ENCODE data around the gene ADAMTSL2.

The ADAMTSL2 gene

DNA sequence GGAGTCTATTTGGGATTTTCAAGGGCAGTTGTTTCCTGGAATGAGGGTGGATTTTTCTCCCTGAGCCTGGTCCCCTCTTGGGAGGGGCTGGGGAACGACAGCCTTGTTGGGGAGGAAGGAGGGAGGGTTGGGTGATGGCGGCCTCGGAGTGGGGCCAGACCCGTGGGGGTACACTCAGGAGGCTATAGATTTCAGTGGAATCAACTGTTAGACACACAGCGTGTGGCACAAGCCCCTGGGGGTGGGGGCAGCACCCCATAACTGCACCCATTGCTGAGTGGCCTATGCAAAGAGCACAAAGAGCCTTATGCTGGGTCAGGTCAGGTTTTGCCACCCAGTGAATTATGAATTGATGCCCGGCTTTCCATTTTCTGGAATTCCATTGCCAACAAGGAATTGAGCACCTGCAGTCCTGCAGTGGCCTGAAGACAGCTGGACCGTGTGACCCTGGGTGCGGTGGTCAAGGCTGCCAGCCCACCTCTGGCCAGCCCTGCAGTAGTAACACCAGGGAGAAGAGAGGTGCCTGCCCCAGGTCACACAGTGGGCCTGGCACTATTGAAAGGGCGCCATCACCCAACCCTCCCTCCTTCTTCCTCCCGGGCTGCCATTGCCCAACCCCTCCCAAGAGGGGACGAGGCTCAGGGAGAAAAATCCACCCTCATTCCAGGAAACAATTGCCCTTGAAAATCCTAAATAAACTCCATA lies 18.1 kb upstream of the ADAMTSL2 start:
- Histone ChIP-seq H3K27me3 (ENCODE audit: control insufficient read depth, insufficient read depth, low read length) (no peaks in the 10 kb centered on the region), H3K9ac (ENCODE audit: low read length) (no peak overlapping the region), H3K36me3 (ENCODE audit: control insufficient read depth, insufficient read depth, low read length) (no peaks in the 10 kb centered on the region), H3K27ac (ENCODE audit: low read depth, low read length) (no peak overlapping the region), H3K4me1 (ENCODE audit: control insufficient read depth, insufficient read depth, low read length) (no peaks in the 10 kb centered on the region), H3K4me3 (ENCODE audit: low read length) (no peak overlapping the region)

DNA sequence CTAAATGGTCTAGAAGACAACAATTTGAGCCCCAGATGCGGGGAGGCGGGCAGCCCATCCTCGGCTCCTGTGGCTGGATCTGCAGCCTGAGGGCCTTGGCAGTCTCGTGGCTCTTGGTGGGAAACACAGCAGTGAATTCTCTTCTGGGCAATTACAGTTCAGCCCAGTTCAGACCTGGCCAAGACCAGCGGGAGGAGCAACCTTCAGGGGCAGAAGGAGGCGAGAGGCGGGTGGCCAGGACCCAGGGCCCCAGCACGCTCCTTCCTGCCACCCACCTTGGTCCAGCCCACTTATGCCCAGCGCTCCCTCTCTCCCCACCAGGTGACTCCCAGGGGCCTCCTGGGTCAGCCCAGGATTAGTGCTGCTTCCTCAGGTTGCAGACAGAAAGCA lies 17.5 kb upstream of the ADAMTSL2 start:
- Histone ChIP-seq H3K4me3 (ENCODE audit: low read length) (no peak overlapping the region), H3K27me3 (ENCODE audit: control insufficient read depth, insufficient read depth, low read length) (no peaks in the 10 kb centered on the region), H3K9ac (ENCODE audit: low read length) (no peak overlapping the region), H3K36me3 (ENCODE audit: control insufficient read depth, insufficient read depth, low read length) (no peaks in the 10 kb centered on the region), H3K27ac (ENCODE audit: low read depth, low read length) (no peak overlapping the region), H3K4me1 (ENCODE audit: control insufficient read depth, insufficient read depth, low read length) (no peaks in the 10 kb centered on the region)

DNA sequence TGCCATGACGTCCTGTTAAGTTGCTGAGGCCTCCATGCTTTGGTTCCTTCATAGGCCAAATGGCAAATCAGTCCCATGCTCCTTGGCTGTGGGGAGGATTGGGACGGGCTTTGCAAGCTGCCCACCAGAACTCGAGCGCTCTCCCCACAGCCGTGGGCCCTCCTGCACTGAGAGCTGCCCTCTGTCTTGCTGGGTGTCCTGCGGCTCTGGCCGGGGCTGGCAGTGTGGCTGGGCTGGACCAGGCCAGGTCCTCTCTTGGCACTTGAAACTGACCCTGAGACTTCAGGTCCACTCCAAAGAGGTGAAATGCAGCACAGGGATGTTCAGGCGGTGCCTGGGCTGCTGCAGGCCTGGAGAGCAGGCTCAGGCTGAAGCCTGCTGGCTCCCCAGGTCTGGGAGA lies 16.8 kb upstream of the ADAMTSL2 start:
- Histone ChIP-seq H3K9ac (ENCODE audit: low read length) (no peak overlapping the region), H3K27ac (ENCODE audit: low read depth, low read length) (no peak overlapping the region), H3K4me1 (ENCODE audit: control insufficient read depth, insufficient read depth, low read length) (no peaks in the 10 kb centered on the region), H3K27me3 (ENCODE audit: control insufficient read depth, insufficient read depth, low read length) (no peaks in the 10 kb centered on the region), H3K36me3 (ENCODE audit: control insufficient read depth, insufficient read depth, low read length) (no peaks in the 10 kb centered on the region), H3K4me3 (ENCODE audit: low read length) (no peak overlapping the region)

DNA sequence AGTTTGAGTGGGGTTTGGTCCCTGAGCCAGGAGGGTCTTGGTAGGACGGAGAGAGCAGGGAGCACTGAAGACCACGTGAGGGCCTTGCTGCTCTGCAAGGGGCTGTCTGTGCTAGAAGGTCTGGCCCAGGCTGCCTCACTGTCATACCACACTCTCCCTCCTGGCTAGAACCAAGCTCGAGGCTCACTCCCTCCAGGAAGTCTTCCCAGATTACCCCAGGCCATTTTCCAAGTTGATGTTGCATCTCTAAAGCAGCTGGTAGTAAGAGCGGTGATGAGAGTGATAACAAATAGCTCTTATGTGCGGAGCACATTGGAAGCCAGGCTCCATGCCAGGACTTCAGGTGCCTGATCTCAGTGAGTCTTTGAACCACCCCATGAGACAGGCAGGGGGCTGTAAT lies 16.3 kb upstream of the ADAMTSL2 start:
- no peaks in the 10 kb centered on the region for H3K4me1 ChIP-seq (ENCODE audit: control insufficient read depth, insufficient read depth, low read length)
- no peak overlapping the region for H3K9ac ChIP-seq (ENCODE audit: low read length)
- no peaks in the 10 kb centered on the region for H3K27me3 ChIP-seq (ENCODE audit: control insufficient read depth, insufficient read depth, low read length)
- H3K36me3 ChIP-seq (ENCODE audit: control insufficient read depth, insufficient read depth, low read length): no peaks in the 10 kb centered on the region
- no peak overlapping the region for H3K4me3 ChIP-seq (ENCODE audit: low read length)
- no peak overlapping the region for H3K27ac ChIP-seq (ENCODE audit: low read depth, low read length)

DNA sequence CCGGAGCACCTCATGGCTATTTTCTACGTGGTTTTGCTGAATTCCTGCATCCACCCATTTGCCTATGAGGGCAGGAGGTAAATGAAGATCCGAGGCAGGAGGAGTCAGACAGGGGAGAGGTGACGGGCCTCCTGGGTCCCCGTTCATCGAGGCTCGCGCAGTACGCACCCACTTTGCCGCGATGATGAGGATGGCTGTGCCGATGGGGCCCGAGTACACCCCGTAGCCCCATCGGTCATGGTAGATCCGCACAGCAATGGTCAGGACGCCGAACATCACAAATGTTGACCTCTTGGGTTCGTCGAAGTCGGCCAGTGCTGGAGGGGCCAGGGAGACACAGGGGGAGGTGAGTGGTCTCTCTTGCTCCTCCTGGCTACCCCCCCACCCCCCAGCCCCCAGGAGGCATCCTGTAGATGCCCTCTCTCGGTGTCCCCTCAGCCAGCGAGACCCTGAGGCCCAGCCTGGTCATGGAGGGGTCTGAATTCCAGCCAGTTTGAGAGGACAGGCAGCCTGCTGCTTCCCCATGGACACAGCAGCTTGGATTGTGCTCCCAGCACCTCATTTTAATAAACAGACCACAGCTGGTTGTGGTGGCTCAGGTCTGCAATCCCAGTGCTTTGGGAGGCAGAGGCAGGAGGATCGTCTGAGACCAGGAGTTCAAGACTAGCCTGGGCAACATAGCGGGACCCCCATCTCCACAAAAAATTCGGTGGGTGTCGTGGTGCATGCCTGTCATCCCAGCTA lies 15.6 kb upstream of the ADAMTSL2 start:
- no peaks in the 10 kb centered on the region for H3K36me3 ChIP-seq (ENCODE audit: control insufficient read depth, insufficient read depth, low read length)
- no peaks in the 10 kb centered on the region for H3K4me1 ChIP-seq (ENCODE audit: control insufficient read depth, insufficient read depth, low read length)
- no peak overlapping the region for H3K9ac ChIP-seq (ENCODE audit: low read length)
- H3K27me3 ChIP-seq (ENCODE audit: control insufficient read depth, insufficient read depth, low read length): no peaks in the 10 kb centered on the region
- H3K27ac ChIP-seq (ENCODE audit: low read depth, low read length): no peak overlapping the region
- no peak overlapping the region for H3K4me3 ChIP-seq (ENCODE audit: low read length)

DNA sequence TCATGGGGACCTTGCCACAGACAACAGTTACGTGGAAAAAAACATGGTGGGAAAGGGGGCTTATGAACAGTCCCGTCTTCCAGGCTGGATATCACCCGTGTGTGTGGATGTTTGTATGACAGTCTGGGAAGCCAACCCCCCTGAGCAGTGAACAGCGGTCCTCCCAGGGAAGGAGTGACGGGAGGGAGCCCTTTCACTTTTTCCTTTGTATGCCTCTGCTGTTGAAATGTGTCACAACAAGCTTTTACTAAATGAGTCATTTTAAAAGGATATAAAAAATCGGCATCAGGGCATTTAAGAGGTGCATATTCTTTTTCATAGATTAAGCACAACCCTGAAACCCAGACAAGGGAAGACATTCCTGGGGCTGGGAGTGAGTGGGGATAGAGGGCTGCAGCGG lies 14.8 kb upstream of the ADAMTSL2 start:
- no peak overlapping the region for H3K4me3 ChIP-seq (ENCODE audit: low read length)
- H3K27ac ChIP-seq (ENCODE audit: low read depth, low read length): no peak overlapping the region
- no peaks in the 10 kb centered on the region for H3K36me3 ChIP-seq (ENCODE audit: control insufficient read depth, insufficient read depth, low read length)
- H3K9ac ChIP-seq (ENCODE audit: low read length): no peak overlapping the region
- no peaks in the 10 kb centered on the region for H3K4me1 ChIP-seq (ENCODE audit: control insufficient read depth, insufficient read depth, low read length)
- H3K27me3 ChIP-seq (ENCODE audit: control insufficient read depth, insufficient read depth, low read length): no peaks in the 10 kb centered on the region

DNA sequence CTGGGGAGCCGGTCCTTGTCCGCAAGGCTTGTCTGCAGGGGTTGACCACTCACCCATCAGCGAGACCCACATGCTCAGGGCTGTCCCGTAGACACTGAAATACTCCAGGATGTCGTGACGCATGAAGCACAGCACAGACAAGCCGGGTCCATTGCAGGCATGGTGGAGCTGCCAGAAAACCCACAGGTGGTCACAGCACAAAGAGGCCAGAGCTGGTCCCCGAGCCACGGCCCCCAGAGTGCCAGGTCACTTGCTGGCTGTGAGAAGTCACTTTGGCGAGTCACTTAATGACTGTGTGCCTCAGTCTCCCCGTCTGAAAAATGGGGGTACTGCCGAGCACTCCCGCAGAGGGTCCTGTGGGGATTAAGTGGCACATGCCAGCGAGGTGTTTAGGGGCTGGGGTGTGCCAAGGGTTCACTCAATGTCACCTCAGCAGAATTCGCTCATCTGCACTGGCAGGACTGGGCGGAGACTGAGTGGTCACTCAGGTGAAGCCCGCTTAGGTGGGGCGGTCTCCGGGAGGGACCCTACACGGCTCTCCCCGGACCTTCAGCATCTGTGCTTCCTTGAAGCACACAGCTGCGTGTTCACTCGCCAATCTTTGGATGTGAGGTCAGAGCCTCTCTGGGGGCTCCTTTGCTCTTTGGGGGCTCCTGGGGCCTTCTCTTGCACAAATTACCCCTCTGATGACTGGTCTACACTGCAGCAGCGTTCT lies 14.2 kb upstream of the ADAMTSL2 start:
- Histone ChIP-seq H3K4me3 (ENCODE audit: low read length) (no peak overlapping the region), H3K9ac (ENCODE audit: low read length) (no peak overlapping the region), H3K4me1 (ENCODE audit: control insufficient read depth, insufficient read depth, low read length) (no peaks in the 10 kb centered on the region), H3K36me3 (ENCODE audit: control insufficient read depth, insufficient read depth, low read length) (no peaks in the 10 kb centered on the region), H3K27ac (ENCODE audit: low read depth, low read length) (no peak overlapping the region), H3K27me3 (ENCODE audit: control insufficient read depth, insufficient read depth, low read length) (no peaks in the 10 kb centered on the region)

DNA sequence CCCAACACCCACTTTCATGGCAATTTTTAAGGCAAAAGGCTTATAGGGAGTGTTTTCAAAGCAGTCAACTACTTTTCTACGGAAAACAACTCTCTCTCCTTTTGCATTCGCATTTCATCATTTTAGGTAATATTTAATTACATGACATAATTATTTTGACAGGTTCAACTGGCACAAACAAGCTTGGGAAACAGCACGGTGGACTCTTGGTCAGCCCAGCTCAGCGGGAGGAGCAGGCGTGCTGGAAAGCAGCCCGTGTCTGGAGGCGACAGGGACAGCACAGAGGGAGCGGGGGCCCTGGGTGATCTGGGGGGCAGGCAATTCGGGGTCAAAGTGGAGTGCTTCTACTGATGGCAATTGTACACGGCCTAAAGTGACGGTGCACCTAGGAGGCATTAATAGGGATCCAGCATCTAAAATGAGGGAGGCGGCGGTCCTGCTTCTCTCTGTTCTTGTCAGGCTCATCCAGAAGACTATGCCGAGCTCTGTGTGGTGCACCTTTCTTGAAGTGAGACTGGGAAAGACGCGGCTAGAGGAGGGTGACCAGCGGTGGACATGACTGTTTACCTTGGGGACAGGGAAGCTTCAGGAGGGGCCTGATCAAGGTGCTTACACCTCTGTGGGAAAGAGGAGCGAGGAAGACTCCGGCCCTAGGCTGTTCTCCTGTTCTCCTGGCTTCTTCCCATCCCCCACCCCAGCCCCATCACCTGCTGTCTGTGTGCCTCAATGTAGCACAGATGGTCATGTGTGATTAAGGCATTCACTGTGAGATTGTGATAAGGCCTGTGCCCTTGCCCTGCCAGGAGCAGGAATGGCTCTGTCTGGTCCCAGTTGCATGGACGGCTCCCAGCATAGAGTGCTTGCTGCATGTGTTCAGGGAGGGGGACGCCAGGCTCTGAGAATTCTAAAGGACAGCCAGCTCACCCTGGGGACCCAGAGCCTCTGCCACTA lies 13.1 kb upstream of the ADAMTSL2 start:
- no peak overlapping the region for H3K9ac ChIP-seq (ENCODE audit: low read length)
- H3K36me3 ChIP-seq (ENCODE audit: control insufficient read depth, insufficient read depth, low read length): no peaks in the 10 kb centered on the region

DNA sequence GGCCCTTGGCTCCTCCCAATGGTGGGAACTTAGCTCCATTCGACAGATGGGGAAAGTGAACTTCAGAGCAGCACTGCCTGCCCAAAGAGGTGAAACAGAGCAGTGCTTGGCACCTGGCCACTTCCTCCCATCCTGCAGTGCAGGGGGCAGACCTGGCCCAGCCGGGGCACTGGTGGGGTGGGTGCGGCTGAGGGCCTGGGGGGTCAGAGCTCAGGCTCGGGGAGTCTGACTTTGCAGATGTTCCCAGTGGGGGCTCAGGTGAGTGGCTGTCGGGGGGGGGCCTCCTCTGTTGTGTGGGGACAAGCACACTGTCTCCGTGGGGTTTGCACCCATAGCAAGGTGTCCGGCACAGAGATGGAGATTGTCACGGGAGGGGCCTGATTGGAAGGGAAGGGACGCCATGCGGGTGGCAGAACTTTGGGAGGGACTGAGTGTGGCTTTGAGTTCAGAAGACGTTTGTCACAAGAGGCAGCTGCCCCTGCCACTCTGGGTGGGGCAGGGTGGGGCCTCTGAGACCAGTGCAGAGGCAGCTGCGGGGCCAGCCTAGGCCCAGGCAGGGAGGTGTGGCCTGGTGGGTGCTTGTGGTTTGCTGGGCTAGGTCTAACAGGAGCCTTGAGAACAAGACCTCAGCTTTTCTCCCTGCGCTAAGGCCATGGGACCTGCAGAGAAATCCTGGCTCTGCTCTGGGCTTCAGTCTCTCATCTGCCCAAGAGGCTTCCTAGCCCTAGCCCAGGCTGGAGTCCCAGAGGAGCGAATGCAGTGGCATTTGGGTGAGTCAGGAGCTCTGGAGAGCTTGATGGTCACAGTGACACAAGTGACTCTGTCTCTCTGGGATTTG lies 12.2 kb upstream of the ADAMTSL2 start:
- Histone ChIP-seq H3K4me1 (ENCODE audit: control insufficient read depth, insufficient read depth, low read length) (peaks cover 5% of the 10 kb centered on the region), H3K27ac (ENCODE audit: low read depth, low read length) (no peak overlapping the region), H3K27me3 (ENCODE audit: control insufficient read depth, insufficient read depth, low read length) (no peaks in the 10 kb centered on the region), H3K4me3 (ENCODE audit: low read length) (no peak overlapping the region), H3K9ac (ENCODE audit: low read length) (no peak overlapping the region), H3K36me3 (ENCODE audit: control insufficient read depth, insufficient read depth, low read length) (no peaks in the 10 kb centered on the region)

More for the DNA sequence above, 13.1 kb upstream of the ADAMTSL2 start:
- Histone ChIP-seq H3K4me1 (ENCODE audit: control insufficient read depth, insufficient read depth, low read length) (no peaks in the 10 kb centered on the region), H3K27me3 (ENCODE audit: control insufficient read depth, insufficient read depth, low read length) (no peaks in the 10 kb centered on the region), H3K27ac (ENCODE audit: low read depth, low read length) (no peak overlapping the region), H3K4me3 (ENCODE audit: low read length) (no peak overlapping the region)

DNA sequence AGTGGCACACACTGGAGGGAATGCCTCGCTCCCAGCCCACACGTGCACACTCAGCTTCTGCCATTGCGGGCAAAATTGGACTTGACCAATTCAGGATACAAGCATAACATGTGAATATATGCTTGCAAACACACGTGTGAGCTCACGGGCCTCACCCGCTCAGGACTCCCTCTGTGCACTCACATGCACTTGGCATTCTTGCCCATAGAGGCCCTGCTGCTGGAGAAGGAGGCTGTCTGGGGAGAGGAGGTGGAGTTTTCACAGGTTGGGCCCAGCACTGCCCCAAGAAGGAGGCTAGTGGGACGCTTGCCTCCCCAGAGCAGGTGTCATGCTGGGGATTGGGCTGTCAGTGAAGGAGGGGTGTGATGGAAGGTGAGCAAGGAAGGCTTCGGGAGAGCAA lies 11.4 kb upstream of the ADAMTSL2 start:
- no peak overlapping the region for H3K9ac ChIP-seq (ENCODE audit: low read length)
- no peak overlapping the region for H3K4me3 ChIP-seq (ENCODE audit: low read length)
- no peaks in the 10 kb centered on the region for H3K36me3 ChIP-seq (ENCODE audit: control insufficient read depth, insufficient read depth, low read length)
- H3K27me3 ChIP-seq (ENCODE audit: control insufficient read depth, insufficient read depth, low read length): no peaks in the 10 kb centered on the region
- H3K4me1 ChIP-seq (ENCODE audit: control insufficient read depth, insufficient read depth, low read length): peaks cover 13% of the 10 kb centered on the region
- no peak overlapping the region for H3K27ac ChIP-seq (ENCODE audit: low read depth, low read length)

DNA sequence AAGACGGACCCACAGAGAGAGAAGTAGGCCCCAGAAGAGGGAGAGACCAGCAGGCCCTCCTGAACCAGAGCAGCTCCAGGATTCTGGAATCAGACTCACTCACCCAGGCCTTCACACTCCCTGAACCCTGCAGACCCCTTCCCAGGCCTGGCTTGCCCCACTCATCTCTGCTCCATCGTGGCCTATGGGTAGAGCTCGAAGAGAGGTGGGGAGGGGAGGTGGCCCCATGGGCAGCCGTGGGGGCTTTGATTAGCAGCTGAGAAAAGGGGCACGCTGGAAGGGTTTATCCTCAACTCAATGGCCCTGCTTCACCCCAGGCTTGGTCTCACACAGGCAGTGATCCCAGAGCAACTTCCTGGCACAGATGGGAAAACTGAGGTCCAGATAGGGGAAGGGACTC lies 10.4 kb upstream of the ADAMTSL2 start:
- Histone ChIP-seq H3K27ac (ENCODE audit: low read depth, low read length) (no peak overlapping the region), H3K4me3 (ENCODE audit: low read length) (no peak overlapping the region), H3K9ac (ENCODE audit: low read length) (no peak overlapping the region), H3K27me3 (ENCODE audit: control insufficient read depth, insufficient read depth, low read length) (peaks cover 4% of the 10 kb centered on the region), H3K36me3 (ENCODE audit: control insufficient read depth, insufficient read depth, low read length) (no peaks in the 10 kb centered on the region), H3K4me1 (ENCODE audit: control insufficient read depth, insufficient read depth, low read length) (peaks cover 20% of the 10 kb centered on the region)
